ENCODE measurements around the gene NOXO1. TPM values are rescaled to one million over a fixed set of nuclear protein-coding genes. Genes with fewer than 3 reads are reported as not detected.

NOXO1 gene
- total and polyA plus RNA-seq, 2 experiments from 2014 or later, result 2.0 to 2.6 TPM

GRCh38 chr16:1983544-1984346 is 2.5 kb upstream of the NOXO1 start, which contains the start of gene GFER:
Gene GFER, plus strand, starts transcription at chr16:1984193. Its CDS starts 26 bp downstream, at chr16:1984219.
- DNase-seq (ENCODE audit: low spot score) (peak; percentile 98), ATAC-seq (peak; percentile 67)
- Histone ChIP-seq H3K27me3 (ENCODE audit: insufficient read depth) (peaks cover 46% of the 10 kb centered on the region), H3K4me2 (peak within 1 kb of the TSS; percentile 96), H3K9me2 (ENCODE audit: insufficient read depth) (no peaks in the 10 kb centered on the region), H3K4me3 (peak within 1 kb of the TSS; percentile 95), H4K20me1 (replicated peaks; ENCODE audit: insufficient read depth) (no peaks in the 10 kb centered on the region; the same call in none of the 2 replicates), H3K27ac (ENCODE audit: low read depth) (peak within 1 kb of the TSS; percentile 50; the same call in 1 of the 2 replicates), H3K36me3 (ENCODE audit: insufficient read depth) (no peaks in the 10 kb centered on the region), H2AFZ (peak within 1 kb of the TSS; percentile 87), H3F3A (replicated peaks; ENCODE audit: low read depth) (peaks cover 35% of the 10 kb centered on the region), H3K4me1 (ENCODE audit: insufficient read depth) (peaks cover 21% of the 10 kb centered on the region), H3K79me2 (replicated peaks; ENCODE audit: insufficient read depth) (peaks cover 4% of the 10 kb centered on the region; the same call in 1 of the 2 replicates)
- H3K27ac Mint-ChIP-seq, result peak within 1 kb of the TSS; percentile 89
- peaks cover 17% of the 10 kb centered on the region for H3K36me3 Mint-ChIP-seq (ENCODE audit: low read depth)
- H3K4me3 Mint-ChIP-seq, result peak within 1 kb of the TSS; percentile 92
- TF ChIP-seq ZNF462 (CRISPR knock-in tag; IDR thresholded peaks at IDR 0.05), result no peak
- peak; percentile 37; the same call in 1 of the 2 replicates for TF ChIP-seq CREB1 (CRISPR knock-in tag; IDR thresholded peaks at IDR 0.05; ENCODE audit: low read depth)
- peak; percentile 32 to 56; a peak in 2 of 4 replicates for TF ChIP-seq CTCF (conservative IDR thresholded peaks at IDR 0.05; ENCODE audit: low read depth in 2 of 2)
- TF ChIP-seq ZNF114 (CRISPR knock-in tag; IDR thresholded peaks at IDR 0.05), result no peak
- peak; percentile 60 for TF ChIP-seq POLR2AphosphoS5 (IDR thresholded peaks at IDR 0.05; ENCODE audit: low read depth)
- no peaks in the 10 kb centered on the region for H3K9me3 Mint-ChIP-seq
- peaks cover 65% of the 10 kb centered on the region for H3K27me3 Mint-ChIP-seq (ENCODE audit: insufficient read depth, low read depth, poor library complexity)
- peaks cover 26% of the 10 kb centered on the region for H3K4me1 Mint-ChIP-seq

Data from GM23338 (cell line).